ENCODE data around the gene KCNK17.

- TF ChIP-seq, protein P1, sequence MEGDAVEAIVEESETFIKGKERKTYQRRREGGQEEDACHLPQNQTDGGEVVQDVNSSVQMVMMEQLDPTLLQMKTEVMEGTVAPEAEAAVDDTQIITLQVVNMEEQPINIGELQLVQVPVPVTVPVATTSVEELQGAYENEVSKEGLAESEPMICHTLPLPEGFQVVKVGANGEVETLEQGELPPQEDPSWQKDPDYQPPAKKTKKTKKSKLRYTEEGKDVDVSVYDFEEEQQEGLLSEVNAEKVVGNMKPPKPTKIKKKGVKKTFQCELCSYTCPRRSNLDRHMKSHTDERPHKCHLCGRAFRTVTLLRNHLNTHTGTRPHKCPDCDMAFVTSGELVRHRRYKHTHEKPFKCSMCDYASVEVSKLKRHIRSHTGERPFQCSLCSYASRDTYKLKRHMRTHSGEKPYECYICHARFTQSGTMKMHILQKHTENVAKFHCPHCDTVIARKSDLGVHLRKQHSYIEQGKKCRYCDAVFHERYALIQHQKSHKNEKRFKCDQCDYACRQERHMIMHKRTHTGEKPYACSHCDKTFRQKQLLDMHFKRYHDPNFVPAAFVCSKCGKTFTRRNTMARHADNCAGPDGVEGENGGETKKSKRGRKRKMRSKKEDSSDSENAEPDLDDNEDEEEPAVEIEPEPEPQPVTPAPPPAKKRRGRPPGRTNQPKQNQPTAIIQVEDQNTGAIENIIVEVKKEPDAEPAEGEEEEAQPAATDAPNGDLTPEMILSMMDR (IDR thresholded peaks at IDR 0.05), result no peak
- TF ChIP-seq EP300 (IDR thresholded peaks at IDR 0.05), result no peak
- no peak for TF ChIP-seq POLR2AphosphoS5 (IDR thresholded peaks at IDR 0.05)
Observed at GRCh38 chr6:39330476-39330875, 16.3 kb upstream of the KCNK17 start.

Measured in sigmoid colon (tissue), 4 donors.